Stimulated activated CD8-positive, alpha-beta memory T cell treated with anti-CD3 and anti-CD28 coated beads, Interleukin-4, amount 100 ng/mL, for 48 hours (primary cell): ENCODE data around the gene TSKS.
A peak's percentile ranks its signal among the peaks of the same experiment; 100 is the strongest.

Source experiments
- DNase-seq: peaks from one replicate; pipeline ENCODE4 v3.0.0-alpha.2; 2020

Gene TSKS

DNA sequence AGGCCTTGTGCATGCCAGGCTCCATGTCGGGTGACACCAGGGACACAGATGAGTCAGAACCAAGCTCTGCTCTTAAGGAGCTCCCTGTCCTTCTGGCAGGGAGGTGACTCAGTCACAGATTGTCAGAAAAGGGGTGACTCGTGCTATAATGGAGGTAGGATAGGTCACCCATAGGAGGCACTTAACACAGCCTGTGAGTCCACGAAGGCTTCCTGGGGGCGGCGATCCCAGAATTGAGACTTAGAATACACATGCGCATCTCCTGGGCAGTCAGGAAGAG is 30.4 kb upstream of the TSKS start:
- peak; percentile 43 for DNase-seq

DNA sequence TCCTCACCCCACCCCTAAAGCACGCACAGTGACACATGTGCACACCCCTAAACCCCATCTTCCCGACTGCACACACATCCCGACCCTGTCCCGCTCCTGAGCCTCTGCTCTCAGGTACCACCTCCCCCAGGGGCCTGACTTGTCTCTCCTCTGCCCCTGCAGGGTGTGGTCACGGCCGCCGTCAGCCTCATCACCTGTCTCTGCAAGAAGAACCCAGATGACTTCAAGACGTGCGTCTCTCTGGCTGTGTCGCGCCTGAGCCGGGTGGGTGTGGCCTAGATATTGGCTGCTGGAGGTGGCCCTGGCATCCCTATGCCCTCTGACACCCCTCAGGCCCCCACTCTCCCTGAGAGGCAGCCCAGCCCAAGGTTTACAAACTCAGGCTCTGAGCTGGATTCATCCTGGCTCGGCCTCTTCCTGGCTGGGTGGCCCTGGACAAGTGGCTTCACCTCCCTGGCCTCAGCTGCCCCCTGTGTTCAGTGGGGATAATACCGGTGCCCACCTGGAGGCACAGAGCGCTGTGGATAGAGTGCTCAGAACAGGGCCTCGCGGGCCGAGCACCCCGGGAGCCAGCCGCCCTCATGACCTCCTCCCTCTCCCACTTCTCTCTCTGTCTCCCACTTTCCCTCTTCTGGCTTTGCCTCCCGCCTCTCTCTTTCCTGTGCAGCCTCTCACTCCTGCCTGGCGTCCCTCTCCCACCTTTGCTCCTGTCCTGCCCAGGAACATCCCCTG is 29.9 kb upstream of the TSKS start:
- no peak for DNase-seq

DNA sequence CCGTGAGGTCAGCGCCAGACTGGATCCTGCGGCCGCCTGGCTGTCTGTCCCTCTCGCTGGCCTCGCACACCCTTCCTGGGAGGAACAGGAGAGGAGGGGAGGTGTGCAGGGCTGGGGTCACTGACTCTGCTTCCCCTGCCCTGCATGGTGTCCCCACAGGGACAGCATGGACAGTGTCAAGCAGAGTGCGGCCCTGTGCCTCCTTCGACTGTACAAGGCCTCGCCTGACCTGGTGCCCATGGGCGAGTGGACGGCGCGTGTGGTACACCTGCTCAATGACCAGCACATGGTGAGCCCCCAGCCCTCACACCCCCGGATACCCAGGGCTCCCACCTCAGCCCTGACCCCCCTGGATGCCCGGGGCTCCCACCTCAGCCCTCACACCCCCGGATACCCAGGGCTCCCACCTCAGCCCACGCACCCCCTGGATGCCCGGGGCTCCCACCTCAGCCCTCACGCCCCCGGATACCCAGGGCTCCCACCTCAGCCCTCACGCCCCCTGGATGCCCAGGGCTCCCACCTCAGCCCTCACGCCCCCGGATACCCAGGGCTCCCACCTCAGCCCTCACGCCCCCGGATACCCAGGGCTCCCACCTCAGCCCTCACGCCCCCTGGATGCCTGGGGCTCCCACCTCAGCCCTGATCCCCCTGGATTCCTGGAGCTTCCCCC is 28.8 kb upstream of the TSKS start:
- no peak for DNase-seq

DNA sequence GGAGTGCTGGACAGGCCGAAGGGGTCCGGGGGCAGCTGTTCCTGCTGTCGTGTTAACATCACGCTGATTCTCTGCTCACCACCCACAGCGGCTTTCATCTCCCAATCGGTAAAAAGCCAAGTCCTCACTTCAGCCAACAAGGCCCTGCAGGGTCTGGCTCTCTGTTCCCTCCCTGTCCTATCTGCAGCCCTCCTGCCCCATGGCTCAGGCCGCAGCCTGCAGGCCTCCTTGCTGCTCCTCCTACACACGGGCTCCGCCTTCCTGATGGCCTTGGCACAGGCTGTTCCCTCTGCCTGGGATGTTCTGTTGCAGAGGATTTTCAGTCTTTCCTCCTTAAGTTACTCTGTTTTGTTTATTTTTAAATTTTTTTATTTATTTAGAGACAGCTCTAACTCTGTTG is 27.8 kb upstream of the TSKS start:
- no peak for DNase-seq

DNA sequence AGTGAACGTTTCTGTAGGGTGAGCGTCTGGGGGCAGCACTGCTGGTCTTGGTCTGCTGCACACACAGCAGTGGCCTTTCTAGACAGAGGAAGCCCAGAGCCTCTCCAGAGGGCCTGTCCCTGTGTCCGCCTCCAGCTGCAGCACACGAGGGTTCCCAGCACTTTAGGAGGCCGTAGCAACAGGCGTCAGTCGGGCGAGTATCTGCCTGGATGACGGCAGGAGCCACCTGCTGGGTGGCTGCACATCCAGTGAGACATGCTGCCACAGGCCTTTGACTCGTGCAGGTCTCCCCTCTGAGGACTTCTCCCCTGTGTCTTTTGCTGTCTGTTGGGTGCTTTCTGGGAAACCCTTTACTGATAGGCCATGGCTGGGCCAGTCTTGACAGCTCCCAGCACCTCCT is 25.8 kb upstream of the TSKS start:
- no peak for DNase-seq

DNA sequence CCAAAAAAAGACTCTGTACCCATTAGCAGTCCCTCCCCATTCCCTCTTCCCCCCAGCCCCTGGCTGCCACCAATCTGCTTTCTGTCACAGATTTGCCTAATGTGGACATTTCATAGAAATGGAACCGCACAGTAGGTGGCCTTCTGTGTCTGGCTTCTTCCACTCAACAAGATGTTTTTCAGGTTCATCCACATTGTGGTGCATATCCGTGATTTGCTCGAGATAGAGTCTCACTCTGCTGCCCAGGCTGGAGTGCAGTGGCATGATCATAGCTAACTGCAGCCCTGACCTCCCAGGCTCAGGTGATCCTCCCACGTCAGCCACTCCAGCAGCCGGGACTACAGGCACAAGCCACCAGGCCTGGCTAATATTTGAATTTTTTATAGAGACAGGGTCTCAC is 24.6 kb upstream of the TSKS start:
- DNase-seq: no peak

DNA sequence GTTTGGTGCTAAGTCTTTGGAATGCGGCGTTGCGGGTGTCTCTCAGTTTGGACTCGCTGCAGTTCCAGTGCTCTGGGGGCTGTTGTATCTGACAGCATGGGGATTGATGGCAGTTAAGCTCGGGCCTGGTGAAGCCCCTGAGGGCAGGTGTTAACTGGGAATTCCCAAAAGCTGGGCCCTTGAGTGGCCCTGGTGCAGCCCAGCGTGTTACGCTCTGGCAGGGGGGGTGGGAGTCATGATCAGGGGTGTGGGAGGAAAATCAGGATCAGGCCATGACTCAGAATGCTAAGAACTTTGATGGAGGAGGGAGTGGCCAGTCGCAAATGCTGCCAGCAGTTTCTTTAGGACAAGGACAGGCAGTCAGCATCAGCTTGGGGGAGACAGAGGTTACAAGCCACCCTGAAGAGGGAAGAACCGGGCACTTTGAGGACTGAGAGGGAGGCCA is 23.3 kb upstream of the TSKS start:
- no peak for DNase-seq

DNA sequence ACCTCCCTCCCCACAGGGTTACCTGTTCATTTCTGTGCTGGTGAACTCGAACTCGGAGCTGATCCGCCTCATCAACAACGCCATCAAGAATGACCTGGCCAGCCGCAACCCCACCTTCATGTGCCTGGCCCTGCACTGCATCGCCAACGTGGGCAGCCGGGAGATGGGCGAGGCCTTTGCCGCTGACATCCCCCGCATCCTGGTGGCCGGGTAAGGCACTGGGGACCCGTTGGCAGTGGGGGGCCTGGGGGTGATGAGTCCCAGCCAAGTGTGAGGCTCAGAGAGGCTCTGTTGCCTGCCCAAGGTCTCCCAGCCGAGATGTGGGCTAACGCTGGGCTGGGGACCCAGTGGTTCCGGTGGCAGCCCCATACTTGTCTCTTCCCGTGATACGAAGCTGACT is 19.4 kb upstream of the TSKS start:
- DNase-seq: no peak

DNA sequence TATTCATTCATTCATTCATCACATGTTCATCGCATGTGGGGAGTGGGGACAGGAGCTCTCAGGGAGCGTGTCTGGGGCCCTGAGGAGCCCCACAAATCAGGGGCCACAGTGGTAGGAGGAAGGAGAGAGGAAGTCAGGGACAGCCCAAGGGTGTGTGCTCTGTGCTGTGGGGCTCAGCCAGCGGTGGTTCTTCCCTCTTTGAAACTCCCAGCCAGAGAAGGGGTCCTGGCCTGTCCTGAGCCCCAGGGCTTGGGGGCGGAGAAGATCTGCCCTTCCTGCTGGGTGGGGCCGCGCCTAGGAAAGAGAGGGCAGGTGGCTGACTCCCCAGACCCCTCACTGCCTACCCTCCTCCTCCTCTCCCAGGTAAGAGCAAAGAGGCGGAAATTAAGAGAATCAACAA is 18.3 kb upstream of the TSKS start:
- DNase-seq: no peak

DNA sequence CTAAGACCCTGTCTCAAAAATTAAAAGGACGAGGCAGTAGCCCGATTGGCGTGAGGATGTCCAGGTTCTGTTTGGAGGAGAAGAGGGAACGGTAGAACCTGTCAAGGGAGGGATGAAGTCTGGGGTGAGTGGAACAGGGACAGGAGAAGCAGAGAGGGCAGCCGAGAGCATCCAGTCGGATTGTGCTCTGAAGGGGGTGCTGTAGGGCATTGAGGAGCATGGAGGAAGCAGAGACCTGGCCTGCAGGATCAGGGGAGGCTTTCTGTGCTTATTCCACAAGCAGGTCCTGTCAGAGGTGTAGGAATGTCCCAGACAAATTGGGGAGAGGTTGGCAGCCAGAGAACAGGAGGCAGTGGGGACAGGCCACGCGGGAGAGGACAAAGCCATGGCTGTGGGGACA is 17.8 kb upstream of the TSKS start:
- DNase-seq: no peak

DNA sequence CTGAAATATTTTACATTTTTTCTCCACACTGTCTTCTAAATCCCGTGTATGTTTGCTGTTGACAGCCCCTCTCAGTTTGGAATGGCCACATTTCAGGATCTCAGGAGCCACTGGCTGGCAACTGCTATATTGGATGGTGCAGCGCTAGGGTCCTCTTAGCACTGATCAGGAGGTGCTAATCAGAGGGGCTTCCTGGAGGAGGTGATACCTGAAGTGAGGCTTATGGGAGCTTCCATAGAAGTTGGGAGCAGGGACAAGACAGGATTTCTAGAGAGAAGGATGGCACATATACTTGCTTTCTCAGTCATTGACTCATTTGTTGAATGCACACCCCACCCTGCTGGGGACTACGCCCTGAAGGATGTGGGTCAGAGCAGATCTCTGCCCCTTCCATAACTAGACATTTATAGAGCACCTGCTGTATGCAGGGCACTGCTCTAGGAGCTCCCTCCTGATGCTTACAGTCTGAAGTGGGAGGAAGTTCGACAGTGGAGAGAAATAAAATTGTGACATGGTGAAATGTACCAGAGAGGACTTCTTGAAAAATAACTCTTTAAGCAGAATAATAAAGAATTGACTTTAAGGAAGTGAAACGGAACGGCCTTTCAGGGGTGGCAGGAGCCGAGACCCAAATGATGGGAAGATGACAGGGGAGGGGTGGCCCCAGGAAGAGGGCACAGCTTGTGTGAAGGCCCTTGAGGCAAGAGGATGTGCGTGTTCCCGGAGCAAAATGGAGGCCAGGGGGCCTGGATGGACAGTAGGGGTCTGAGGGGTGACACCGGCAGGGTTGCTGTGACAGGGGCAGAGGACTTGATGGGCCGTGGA is 16.8 kb upstream of the TSKS start:
- DNase-seq: no peak

DNA sequence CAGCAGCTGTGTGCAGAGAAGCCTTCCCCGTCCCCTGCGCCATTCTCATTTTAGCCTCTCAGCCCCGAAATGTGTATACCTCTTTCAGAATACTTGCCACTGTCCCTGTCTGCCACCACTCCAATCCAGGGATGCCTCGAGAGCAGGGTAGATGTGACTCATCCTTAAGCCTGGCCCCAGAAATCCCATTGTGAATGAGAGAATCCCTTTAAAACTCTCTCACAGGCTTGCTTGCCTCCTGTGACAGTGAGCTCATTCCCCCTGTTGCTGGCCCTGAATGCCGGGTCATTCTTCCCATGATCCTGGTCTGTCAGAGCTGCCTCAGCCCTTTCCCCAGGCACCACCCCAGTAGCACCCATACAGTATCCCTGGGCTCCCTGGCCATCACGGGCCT is 13.3 kb upstream of the TSKS start:
- DNase-seq: no peak

DNA sequence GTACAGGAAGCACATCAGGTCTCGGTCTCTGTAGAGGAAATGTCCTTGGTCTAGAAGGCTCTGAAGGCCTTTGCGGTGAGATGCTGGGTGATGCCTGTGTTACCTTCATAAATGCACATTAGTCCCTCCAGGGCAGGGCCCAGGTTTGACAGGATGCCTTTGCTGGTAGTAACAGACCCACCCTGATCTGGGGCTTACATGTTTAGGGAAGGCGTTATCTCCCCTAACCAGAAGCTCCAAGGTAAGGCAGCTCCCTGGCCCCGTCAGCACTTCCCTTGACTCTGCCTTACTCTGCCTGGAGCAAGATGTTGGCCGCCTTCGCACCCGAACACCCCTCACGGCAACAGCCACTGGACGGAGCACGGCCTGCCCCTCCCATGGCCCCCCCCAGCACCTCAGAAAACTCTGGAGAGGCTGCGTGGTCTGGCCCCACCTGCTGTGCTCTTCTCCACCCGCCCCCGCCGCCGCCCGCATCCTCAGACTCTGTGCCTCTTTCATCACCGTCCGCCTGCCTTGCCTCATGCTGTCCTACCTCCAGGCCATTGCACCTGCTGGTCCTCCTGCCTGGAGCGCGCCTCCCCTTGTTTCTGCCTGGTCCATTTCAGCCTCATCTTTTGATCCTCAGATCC is 12.8 kb upstream of the TSKS start:
- no peak for DNase-seq

DNA sequence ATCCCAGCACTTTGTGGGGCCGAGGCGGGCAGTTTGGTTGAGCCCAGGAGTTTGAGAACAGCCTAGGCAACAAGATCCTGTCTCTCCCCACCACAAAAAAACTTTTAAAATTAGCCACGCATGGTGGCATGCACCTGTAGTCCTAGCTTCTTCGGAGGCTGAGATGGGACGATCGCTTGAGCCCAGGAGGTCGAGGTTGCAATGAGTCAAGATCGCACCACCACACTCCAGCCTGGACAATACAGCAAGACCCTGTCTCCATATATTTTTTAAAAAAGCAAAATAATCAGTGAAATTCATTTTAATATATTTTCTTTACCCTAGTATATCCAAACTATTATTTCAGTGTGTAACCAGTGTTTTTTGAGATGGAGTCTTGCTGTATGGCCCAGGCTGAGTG is 11.9 kb upstream of the TSKS start:
- DNase-seq: no peak

DNA sequence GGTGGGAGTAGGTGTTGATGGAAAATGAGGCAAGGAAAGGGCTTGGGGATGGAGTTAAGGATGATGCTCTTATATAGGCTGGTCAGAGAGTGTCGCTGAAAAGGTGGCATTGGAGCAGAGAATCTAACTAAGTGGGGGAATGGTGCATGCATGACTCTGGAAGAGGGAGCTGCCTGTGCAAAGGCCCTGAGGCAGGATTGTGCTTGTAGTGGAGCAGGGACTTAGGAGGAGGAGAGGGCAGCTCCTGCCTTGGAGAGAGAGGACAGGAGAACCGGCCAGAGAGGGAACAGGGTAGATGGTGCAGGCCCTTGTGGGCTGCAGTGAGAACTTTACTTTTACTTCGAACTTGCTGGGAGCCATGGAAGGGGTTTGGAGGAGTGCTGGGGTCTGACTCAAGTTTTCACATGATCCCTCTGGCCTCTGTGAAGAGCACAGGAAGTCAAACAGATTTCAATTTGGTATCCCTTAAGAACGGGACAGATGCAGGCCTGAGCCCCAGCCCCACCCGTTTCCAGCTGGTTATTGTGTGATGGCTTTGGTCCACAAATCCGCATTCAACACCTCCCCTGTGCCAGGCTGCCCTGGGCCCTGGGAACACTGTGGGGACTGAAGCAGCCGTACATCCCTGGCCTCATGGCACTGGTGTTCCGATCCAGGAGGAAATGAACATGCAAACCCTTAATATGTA is 10.7 kb upstream of the TSKS start:
- no peak for DNase-seq

DNA sequence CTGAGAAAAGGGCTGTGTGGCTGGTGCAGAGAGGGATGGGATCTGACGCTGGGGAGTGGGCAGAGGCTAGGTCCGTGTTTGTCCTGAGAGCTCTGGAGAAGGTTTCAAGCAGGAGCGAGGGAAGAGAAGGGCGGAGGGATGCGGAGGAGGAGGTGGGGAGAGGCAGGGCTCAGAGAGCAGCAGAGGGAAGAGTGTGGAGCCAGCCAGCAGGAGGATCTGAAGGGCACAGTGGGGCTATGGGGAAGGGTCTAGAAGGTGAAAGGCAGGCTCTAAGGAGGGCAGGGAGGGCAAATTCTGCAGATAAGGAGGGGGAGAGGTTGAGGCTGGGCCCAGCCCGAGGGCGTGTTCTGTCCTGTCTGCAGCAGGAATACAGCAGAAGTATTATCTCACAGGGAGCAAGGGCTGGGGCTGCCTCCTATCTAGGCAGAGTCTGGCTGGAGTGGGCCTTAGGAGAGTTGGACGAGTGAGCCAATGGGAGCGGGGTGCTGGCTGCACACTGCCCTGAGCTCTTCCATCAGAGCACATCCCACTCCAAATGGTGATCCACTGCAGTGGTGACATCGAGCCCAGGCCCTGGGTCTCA is 9.8 kb upstream of the TSKS start:
- no peak for DNase-seq

DNA sequence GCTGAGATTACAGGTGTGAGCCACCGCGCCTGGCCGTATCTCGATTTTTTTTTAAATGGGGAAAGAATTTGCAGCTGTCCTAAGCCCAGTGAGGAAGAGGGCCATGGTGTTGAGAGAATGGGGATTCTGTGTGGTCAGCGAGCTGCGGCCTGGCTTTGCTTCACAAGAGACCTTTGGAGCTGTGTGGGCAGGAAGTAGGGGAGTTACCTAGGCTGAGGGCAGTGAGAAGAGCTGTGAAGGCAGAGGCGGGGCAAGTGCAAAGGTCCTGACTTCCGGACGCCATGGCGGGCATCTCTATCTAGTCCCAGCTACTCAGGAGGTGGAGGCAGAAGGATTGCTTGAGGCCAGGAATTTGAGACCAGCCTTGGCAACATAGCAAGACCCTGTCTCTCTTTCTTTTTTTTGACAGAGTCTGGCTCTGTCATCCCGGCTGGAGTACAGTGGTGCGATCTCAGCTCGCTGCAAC is 8.6 kb upstream of the TSKS start:
- no peak for DNase-seq

DNA sequence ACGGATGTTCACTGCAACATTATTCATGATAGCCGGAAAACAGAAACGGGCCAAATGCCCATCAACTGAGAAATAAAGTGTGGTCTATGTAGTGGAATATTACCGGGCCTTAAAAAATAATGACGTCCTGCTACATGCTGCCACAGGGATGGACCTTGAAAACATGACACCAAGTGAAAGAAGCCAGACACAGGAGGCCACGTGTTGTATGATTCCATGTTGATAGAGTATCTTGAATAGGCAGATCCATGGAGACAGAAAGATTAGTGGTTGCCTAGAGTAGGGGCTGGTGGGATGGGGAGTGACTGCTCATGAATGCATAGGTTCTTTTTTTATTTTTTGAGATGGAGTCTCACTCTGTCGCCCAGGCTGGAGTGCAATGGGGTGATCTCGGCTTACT is 7.4 kb upstream of the TSKS start:
- DNase-seq: no peak

DNA sequence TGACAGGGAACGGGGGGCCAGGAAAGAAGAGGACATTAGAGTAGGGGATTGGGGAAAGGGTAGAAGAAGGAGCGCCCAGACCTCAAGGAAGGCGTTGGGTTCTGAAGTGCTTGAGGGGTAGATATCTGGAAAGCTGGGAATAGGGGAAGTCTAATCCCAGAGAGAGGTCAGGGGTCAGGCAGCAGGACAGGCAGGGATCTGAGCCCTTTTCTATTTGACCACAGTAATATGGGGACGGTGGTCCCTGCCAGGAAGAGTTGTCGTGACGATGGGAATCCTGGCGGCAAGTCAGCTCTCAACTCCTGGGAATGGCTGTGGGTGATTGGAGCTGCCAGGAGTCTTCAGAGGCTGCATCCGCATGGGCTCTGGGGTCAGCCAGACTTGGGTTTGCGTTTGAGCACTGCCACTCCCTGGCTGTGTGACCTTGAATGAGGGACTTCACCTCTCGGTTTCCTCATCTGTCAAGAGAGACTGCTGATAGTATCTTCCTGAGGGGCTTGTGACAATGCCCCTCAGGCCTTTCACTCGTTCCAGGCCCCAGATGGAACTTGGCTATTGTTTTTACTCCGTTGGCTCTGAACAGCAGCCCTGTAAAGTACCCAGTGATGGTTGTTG is 5.0 kb upstream of the TSKS start:
- DNase-seq: no peak

DNA sequence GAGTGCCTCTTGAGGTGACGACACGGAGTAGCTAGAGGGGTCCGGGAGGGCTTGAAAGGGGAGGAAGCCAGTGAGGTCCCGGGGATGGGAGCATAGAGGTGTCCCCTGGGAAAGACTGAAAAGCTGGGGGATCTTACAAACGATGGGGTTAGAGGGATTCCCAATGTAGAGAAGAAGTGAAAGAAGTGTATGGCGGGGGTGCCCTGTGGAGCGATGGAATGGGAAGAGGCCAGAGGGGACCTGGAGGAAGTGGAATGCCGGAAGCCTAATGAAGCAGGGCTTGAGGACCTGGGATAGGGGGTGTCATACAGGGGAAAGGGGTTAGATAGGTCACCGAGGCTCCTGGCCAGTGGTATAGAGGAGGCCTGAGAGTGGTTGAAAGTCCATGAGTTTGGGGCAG is 4.3 kb upstream of the TSKS start:
- DNase-seq: no peak

DNA sequence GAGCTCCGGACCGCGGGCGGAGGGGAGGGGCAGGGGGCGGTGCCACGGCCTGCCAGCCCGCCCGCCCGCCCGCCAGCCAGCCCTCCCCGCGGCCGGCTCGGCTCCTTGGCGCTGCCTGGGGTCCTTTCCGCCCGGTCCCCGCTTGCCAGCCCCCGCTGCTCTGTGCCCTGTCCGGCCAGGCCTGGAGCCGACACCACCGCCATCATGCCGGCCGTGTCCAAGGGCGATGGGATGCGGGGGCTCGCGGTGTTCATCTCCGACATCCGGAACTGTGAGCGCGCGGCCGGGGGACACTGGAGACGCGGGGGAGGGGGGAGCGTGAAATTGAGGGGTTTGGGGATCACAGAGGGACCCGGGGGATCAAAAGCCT is 3.8 kb upstream of the TSKS start, which contains the start of gene AP2A1:
Gene AP2A1 (plus strand): TSS at position 72 of the 370 bp plus-strand sequence. CDS start 133 bp downstream, at position 205.
- DNase-seq: no peak
